ENCODE results near the gene HERC3. TPM values are rescaled to one million over a fixed set of nuclear protein-coding genes. Genes with fewer than 3 reads are reported as not detected.
A peak's percentile ranks its signal among the peaks of the same experiment; 100 is the strongest.

The HERC3 gene
- total and polyA plus RNA-seq, 4 donors = 6.2 to 48.0 (median 24.9) TPM

- ATAC-seq (ENCODE audit: insufficient read depth, low FRiP score) (no peak), DNase-seq (no peak)
- TF ChIP-seq, protein P1, sequence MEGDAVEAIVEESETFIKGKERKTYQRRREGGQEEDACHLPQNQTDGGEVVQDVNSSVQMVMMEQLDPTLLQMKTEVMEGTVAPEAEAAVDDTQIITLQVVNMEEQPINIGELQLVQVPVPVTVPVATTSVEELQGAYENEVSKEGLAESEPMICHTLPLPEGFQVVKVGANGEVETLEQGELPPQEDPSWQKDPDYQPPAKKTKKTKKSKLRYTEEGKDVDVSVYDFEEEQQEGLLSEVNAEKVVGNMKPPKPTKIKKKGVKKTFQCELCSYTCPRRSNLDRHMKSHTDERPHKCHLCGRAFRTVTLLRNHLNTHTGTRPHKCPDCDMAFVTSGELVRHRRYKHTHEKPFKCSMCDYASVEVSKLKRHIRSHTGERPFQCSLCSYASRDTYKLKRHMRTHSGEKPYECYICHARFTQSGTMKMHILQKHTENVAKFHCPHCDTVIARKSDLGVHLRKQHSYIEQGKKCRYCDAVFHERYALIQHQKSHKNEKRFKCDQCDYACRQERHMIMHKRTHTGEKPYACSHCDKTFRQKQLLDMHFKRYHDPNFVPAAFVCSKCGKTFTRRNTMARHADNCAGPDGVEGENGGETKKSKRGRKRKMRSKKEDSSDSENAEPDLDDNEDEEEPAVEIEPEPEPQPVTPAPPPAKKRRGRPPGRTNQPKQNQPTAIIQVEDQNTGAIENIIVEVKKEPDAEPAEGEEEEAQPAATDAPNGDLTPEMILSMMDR (IDR thresholded peaks at IDR 0.05; ENCODE audit: control extremely low read depth, extremely low read depth) = no peak
- 77 to 82% methylated on average over 2 of the region's 2 CpGs for WGBS, 2 donors
- Histone ChIP-seq H3K9ac (ENCODE audit: insufficient read depth in 1 of 2, low read length in 2 of 2) (no peak overlapping the region), H3K4me3 (no peak overlapping the region), H3K27me3 (ENCODE audit: control insufficient read depth in 3 of 3, insufficient read depth in 3 of 3, low read length in 2 of 3) (no peaks in the 10 kb centered on the region), H3K9me3 (ENCODE audit: control insufficient read depth in 4 of 4, insufficient read depth in 3 of 4, low read length in 3 of 4) (no peaks in the 10 kb centered on the region), H3K4me1 (ENCODE audit: control insufficient read depth in 5 of 5, insufficient read depth in 5 of 5, low read length in 5 of 5) (peaks cover 0 to 30% (median 3%) of the 10 kb centered on the region in 5 donors), H3K36me3 (ENCODE audit: control insufficient read depth in 4 of 4, insufficient read depth in 4 of 4, low read length in 4 of 4) (peaks cover 6 to 9% (median 7%) of the 10 kb centered on the region in 4 donors), H3K27ac (ENCODE audit: low read depth in 1 of 2, low read length in 1 of 2) (peak overlapping the region in 1 of 2 donors; percentile 33)
These were observed 8.0 kb downstream of the HERC3 start for GRCh38 chr4:88600176-88600838.

GRCh38 chr4:88604978-88605678, 12.8 kb downstream of the HERC3 start:
- ATAC-seq (ENCODE audit: insufficient read depth, low FRiP score) = no peak
- DNase-seq = no peak
- TF ChIP-seq, protein P1 (IDR thresholded peaks at IDR 0.05; ENCODE audit: control extremely low read depth, extremely low read depth) = no peak
- Histone ChIP-seq H3K4me1 (ENCODE audit: control insufficient read depth in 5 of 5, insufficient read depth in 5 of 5, low read length in 5 of 5) (peaks cover 0 to 21% (median 4%) of the 10 kb centered on the region in 5 donors), H3K27me3 (ENCODE audit: control insufficient read depth in 3 of 3, insufficient read depth in 3 of 3, low read length in 2 of 3) (no peaks in the 10 kb centered on the region), H3K36me3 (ENCODE audit: control insufficient read depth in 4 of 4, insufficient read depth in 4 of 4, low read length in 4 of 4) (peaks cover 5 to 17% (median 11%) of the 10 kb centered on the region in 4 donors), H3K4me3 (no peak overlapping the region), H3K9me3 (ENCODE audit: control insufficient read depth in 4 of 4, insufficient read depth in 3 of 4, low read length in 3 of 4) (no peaks in the 10 kb centered on the region), H3K9ac (ENCODE audit: insufficient read depth in 1 of 2, low read length in 2 of 2) (no peak overlapping the region), H3K27ac (ENCODE audit: low read depth in 1 of 2, low read length in 1 of 2) (no peak overlapping the region)
- WGBS, 2 donors = 78 to 84% methylated on average over 1 of the region's 1 CpG

DNA sequence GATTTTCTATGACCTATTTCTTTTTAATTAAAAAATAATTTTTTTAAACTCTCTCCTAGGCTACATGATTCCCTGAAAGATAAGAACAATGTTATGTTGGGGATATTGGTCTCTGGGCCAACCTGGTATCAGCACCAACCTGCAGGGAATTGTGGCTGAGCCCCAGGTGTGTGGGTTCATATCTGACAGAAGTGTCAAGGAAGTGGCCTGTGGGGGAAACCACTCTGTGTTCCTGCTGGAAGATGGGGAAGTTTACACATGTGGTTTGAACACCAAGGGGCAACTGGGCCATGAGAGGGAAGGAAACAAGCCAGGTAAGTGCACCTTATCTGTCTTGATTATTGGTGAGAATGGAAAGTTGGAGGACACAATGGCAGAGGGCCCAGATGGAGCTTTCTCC, 13.5 kb downstream of the HERC3 start:
- Histone ChIP-seq H3K9me3 (ENCODE audit: control insufficient read depth in 4 of 4, insufficient read depth in 3 of 4, low read length in 3 of 4) (no peaks in the 10 kb centered on the region), H3K4me3 (no peak overlapping the region), H3K27ac (ENCODE audit: low read depth in 1 of 2, low read length in 1 of 2) (no peak overlapping the region), H3K4me1 (ENCODE audit: control insufficient read depth in 5 of 5, insufficient read depth in 5 of 5, low read length in 5 of 5) (peaks cover 0 to 22% (median 3%) of the 10 kb centered on the region in 5 donors), H3K36me3 (ENCODE audit: control insufficient read depth in 4 of 4, insufficient read depth in 4 of 4, low read length in 4 of 4) (peaks cover 5 to 17% (median 12%) of the 10 kb centered on the region in 4 donors), H3K9ac (ENCODE audit: insufficient read depth in 1 of 2, low read length in 2 of 2) (no peak overlapping the region), H3K27me3 (ENCODE audit: control insufficient read depth in 3 of 3, insufficient read depth in 3 of 3, low read length in 2 of 3) (no peaks in the 10 kb centered on the region)
- ATAC-seq (ENCODE audit: insufficient read depth, low FRiP score) (no peak), DNase-seq (no peak)
- TF ChIP-seq, protein P1 (IDR thresholded peaks at IDR 0.05; ENCODE audit: control extremely low read depth, extremely low read depth) = no peak
